Activated CD8-positive, alpha-beta memory T cell treated with anti-CD3 and anti-CD28 coated beads, Interleukin-2, amount 50 U/mL, for 24 hours (primary cell): ENCODE results near the gene IER5L.
A peak's percentile ranks its signal among the peaks of the same experiment; 100 is the strongest.
"Not testable (repeated sequence)": the region's sequence is repeated elsewhere in the genome, so short reads cannot be mapped to it uniquely, and the experiment has no call there.

Experiments used
- DNase-seq: peaks from one replicate; pipeline ENCODE4 v3.0.0-alpha.2; 2020; ENCODE audit errors: extremely low read depth

IER5L gene

GRCh38 chr9:129202613-129203555 lies 24.8 kb upstream of the IER5L start:
- DNase-seq: peak; percentile 63

- no peak for DNase-seq
Observed at GRCh38 chr9:129201866-129202265, 23.8 kb upstream of the IER5L start.

DNA sequence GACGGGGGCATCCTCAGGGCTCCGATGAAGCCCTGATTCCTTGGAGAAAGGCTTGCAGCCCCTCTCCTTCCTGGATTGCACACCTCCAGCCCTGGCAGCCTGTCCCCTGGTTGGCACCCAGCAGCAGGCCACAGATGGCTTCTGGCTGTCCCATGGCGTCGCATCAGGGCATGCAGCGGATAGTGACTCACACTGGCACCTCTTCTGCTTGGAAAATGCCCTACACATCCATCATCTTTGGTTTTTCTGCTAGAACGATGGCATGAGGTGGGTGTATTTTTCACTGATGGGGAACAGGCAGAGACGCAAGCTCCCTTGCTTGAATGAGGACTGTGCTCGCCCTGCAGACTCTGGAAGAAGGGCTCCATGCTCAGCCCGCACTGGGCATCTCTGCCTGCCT lies 23.2 kb upstream of the IER5L start:
- no peak for DNase-seq

DNA sequence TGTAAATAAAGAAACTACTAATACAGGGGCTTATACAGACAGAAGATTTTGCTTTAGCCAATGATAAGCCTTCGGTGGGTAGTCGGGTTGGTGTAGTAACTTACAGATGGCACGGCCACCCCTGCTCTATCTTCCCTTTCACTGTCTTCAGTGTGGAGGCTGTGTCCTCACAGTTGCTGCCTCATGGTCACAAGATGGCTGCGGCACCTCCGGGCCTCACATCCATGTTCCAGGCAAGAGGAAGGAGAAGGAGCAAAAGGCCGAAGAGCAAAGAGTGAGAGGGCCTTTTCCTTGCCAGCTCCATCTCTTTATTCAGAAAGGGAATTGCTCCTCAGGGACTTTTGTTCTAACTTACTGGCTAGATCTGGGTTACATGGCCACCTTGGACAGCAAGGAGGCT lies 22.2 kb upstream of the IER5L start:
- no peak for DNase-seq

DNA sequence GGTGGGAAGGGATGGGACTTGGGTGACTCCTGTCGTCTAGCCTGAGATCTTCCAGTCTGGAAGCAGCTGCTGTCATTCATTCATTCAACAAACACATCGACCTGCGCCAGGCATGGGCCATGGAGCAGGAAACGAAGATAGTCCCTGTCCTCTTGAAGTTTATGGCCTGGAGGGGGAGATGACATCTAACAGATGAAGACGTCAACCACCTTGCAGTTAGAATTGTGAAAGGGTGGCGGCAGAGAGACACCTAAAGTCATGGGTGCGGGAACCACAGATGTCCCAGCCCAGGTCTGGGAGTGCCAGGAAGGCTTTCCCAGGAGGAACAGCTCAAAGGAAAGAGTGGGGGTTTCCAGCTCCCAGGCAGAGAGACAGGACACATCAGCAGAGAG lies 21.0 kb upstream of the IER5L start:
- DNase-seq: no peak

GRCh38 chr9:129198319-129199043 lies 20.4 kb upstream of the IER5L start:
- DNase-seq: no peak

DNA sequence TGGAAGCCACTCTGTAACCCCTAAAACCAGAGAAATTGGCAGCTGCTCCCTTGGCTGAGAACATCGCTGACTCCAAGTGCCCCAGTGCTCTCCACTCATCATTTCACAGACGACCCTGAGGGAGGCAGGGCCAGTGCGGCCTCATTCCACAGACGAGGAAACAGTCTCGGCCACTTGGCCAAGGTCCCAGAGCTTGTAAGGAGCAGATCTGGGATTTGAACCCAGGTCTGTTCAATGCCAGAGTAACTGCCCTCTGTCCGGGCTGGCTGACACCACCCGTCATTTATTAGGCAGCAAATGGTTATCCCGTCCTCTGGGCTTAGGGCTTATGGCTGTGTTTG lies 19.9 kb upstream of the IER5L start:
- no peak for DNase-seq

DNA sequence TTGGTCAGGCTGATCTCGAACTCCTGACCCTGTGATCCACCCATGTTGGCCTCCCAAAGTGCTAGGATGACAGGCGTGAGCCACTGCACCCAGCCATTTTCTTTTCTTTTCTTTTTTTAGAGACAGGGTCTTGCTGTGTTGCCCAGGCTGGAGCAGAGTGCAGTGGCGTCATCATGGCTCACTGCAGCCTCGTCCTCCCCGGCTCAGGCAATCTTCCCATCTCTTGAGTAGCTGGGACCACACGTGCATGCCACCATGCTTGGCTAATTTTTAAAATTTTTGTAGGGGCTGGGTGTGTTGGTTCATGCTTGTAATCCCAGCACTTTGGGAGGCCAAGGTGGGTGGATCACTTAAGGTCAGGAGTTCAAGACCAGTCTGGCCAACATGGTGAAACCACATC lies 19.0 kb upstream of the IER5L start:
- DNase-seq: not testable (repeated sequence)

DNA sequence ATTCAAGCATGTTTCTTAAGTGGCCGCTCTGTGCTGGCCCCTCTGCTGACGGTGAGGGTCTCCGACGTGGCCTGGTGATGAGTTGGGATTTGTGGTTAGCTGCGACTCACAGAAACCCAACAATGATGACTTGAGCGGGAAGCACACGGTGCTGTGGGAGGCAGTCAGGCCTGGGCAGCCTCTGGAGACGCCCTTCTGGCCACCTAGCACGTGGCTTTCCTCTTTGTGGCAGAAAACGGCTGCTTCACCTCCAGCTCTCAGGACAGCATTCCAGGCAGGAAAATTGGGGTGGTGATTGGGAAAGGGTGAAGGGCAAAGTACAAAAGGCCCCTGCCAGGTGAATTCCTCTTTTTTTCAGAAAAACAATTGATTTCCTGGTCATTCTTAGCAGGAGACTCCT lies 17.5 kb upstream of the IER5L start:
- no peak for DNase-seq

GRCh38 chr9:129194221-129194620 lies 16.2 kb upstream of the IER5L start:
- DNase-seq: no peak

DNA sequence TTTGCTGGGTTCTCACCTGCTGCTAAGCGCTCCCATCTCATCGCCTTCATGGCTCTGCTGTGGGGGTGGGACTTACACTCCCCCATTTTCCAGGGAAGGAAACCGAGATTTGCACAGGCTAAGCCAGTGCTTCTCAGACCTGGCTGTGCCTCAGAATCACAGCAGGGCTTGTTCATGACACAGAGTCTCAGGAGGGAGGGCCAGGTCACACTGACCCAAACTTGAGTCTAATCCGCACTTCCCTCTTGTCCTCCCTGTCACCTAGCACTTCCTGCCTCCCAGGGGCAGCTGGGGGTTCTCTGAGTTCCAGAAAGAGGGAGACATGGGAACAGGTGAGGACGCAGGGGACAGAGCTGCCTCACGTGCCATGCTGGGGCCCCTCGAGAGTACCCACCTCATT lies 15.6 kb upstream of the IER5L start:
- DNase-seq: no peak

GRCh38 chr9:129191234-129191633 lies 13.2 kb upstream of the IER5L start:
- no peak for DNase-seq

- not testable (repeated sequence) for DNase-seq
Observed at GRCh38 chr9:129189971-129190370, 11.9 kb upstream of the IER5L start.

DNA sequence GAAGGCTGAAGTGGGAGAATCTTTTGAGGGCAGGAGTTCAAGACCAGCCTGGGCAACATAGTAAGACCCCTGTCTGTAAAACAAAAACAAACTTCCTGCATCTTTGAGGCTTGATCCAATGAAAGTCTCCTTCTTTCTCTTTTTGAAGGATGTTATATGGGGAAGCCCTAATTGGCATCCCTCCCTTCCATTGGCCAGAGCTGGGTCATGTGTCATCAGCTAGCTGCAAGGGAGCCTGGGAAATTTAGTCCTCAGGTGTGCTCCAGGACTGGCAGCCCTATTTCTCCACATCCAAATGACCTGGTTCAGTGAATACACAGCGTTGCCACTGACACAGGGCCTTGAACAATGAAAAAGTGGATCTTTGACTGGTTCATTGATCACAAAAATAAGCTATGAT lies 9.0 kb upstream of the IER5L start:
- no peak for DNase-seq

- no peak for DNase-seq
Observed at GRCh38 chr9:129185991-129186390, 7.9 kb upstream of the IER5L start.

DNA sequence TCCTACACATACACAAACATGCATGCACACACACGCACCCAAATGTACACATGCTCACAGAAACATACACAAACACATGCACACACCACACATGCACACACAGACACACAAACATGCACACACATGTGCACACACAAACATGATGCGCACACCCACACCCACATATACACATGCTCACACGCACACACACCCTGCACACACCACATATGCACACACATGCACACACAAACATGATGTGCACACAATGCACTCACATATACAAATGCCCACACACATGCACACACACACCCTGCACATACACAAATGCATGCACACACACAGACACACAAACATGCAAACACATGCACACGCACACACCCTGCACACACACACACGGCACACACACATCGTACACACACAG lies 7.3 kb upstream of the IER5L start:
- no peak for DNase-seq

DNA sequence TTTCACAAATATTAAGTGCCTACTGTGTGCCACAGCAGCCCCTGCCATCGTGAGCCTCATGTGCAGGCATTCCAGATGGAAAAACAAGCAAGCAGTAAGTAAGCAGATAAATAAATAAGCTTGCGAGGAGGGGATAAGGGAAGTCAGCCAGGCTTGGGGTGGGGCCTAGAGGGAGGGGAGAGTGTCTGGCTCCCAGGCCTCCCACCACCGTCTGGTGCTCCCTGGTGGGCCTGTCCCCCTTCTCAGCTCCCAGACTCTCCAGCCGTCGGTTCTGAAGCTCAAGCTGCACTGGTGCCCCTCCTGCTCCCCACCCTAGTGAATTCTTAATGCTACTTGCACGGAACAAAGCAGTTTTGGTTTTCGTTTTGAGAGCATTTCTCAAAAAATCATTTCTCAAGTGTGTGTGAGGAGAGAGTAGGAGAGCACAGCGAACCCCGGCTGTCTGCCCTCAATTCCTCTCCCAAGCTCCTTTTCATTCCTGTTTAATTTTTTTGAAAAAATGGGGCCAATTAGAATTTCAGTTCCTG lies 6.6 kb upstream of the IER5L start:
- DNase-seq: no peak

GRCh38 chr9:129184219-129184524 lies 6.1 kb upstream of the IER5L start:
- DNase-seq: no peak

DNA sequence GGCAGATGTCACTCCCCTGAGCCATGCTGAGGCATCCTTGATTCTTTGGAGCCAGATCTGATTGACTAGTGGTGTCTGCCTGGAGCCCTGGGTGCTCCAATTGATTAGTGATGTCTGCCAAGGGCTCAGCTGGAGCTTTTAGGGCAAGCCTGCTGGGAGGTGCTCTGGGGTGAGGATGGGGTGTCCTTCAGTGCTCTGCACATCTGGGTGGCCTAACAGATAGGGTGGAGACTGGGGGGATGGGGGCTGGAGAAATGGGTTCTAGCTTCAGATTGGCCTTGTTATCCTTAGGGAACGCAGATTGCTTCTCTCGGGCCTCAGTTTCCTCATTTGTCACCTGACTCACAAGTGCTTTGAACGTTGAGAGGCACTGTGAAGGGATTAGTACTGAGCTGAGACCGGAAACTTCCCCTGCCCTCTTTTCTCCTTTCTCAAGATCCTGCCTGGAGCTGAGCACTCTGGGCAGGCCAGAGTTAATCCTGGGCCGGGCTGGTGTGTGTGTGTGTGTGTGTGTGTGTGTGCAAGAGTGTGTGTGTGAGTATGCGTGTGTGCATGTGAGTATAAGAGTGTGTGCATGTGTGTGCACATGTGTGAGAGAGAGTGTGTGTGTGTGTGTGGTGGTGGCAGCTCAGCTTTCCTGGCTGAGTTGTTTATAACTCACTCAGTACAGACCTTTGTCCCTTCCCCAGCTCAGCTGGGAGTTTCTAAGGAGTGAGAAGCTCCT lies 5.6 kb upstream of the IER5L start:
- DNase-seq: no peak

- DNase-seq: no peak
Observed at GRCh38 chr9:129182625-129183494, 4.8 kb upstream of the IER5L start.

DNA sequence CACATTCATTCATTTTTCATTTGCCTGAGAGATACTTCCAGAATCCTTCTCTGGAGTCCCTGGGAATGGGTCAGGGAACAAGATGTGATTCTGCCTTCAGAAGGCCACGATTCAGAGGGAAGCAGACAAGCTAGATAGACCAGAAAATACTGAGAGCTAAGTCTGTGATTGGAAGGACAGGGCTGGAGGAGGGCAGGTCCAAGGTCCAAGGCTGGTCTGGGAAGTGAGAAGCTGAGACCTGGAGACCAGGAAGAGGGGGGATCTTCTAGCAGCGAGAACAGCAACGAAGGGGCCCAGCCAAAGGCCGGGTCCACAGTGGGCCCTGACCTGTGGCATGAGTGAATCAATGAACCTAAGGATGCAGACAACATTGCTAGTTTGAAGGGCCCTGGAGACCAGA lies 4.1 kb upstream of the IER5L start:
- no peak for DNase-seq

GRCh38 chr9:129181246-129181645 lies 3.2 kb upstream of the IER5L start:
- DNase-seq: no peak
